Keratinocyte (primary cell): ENCODE results near the gene INSR.

Source experiments
- EZH2 ChIP-seq: IDR thresholded peaks from one replicate; pipeline ENCODE4 v1.6.1; 2012; ENCODE audit warnings: inconsistent platforms, mild to moderate bottlenecking, low read length, moderate library complexity
- TF ChIP-seq, protein P1 (sequence below), 3 experiments: IDR thresholded peaks in 1 of 3; conservative IDR thresholded peaks in 1 of 3; optimal IDR thresholded peaks in 1 of 3; 2 replicates in 2 of 3; 3 replicates in 1 of 3; pipeline versions ENCODE3 to v1.5.1; 2011; ENCODE audit warnings: low read length in 3 of 3, mild to moderate bottlenecking in 3 of 3, moderate library complexity in 2 of 3, control low read depth in 1 of 3, inconsistent platforms in 1 of 3; ENCODE audit not compliant: insufficient read depth in 2 of 3; ENCODE audit errors: extremely low read depth in 1 of 3

DNA sequence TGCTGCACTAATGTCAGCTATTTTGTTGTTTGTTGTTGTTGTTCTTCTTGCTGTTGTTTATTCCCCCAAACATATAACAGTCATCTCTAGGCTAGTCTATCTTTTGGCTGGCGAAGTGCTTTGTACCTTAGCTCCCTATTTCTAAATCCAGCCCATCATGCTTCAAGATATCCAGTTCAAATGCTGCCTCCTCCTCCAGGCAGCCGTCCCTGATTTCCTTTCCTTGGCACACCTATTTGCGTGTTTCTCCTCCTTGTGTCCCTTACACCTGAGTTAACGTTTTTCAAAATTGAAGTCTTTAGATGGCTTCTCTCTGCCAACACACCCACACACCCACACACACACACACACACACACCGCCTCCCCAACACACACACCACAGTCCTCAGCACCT is 25.5 kb downstream of the INSR start:
- TF ChIP-seq, protein P1, sequence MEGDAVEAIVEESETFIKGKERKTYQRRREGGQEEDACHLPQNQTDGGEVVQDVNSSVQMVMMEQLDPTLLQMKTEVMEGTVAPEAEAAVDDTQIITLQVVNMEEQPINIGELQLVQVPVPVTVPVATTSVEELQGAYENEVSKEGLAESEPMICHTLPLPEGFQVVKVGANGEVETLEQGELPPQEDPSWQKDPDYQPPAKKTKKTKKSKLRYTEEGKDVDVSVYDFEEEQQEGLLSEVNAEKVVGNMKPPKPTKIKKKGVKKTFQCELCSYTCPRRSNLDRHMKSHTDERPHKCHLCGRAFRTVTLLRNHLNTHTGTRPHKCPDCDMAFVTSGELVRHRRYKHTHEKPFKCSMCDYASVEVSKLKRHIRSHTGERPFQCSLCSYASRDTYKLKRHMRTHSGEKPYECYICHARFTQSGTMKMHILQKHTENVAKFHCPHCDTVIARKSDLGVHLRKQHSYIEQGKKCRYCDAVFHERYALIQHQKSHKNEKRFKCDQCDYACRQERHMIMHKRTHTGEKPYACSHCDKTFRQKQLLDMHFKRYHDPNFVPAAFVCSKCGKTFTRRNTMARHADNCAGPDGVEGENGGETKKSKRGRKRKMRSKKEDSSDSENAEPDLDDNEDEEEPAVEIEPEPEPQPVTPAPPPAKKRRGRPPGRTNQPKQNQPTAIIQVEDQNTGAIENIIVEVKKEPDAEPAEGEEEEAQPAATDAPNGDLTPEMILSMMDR (optimal IDR thresholded peaks at IDR 0.05 in 1 of 3, IDR thresholded peaks at IDR 0.05 in 1 of 3, conservative IDR thresholded peaks at IDR 0.05 in 1 of 3; ENCODE audit: extremely low read depth in 1 of 3, insufficient read depth in 2 of 3, low read length in 3 of 3) = no peak
- no peak for TF ChIP-seq EZH2
